Neural crest cell (in vitro differentiated cells): ENCODE measurements around the gene BACE2. TPM values are rescaled to one million over a fixed set of nuclear protein-coding genes. Genes with fewer than 3 reads are reported as not detected.
A peak's percentile ranks its signal among the peaks of the same experiment; 100 is the strongest.

Source experiments
- DNase-seq: peaks from one replicate; pipeline ENCODE4 v3.0.0; 2021; ENCODE audit warnings: low read depth, mixed read lengths, low spot score
- H3K27ac Mint-ChIP-seq: one replicate; pipeline ENCODE4 v1.8.0; 2021; ENCODE audit warnings: mild to moderate bottlenecking, mixed read lengths; ENCODE audit not compliant: unreplicated experiment
- H3K27me3 Mint-ChIP-seq: 2 replicates; pipeline ENCODE4 v1.8.0; 2021; ENCODE audit warnings: low read depth, mild to moderate bottlenecking, mixed read lengths
- H3K36me3 Mint-ChIP-seq: 2 replicates; pipeline ENCODE4 v1.8.0; 2021; ENCODE audit warnings: low read depth, mild to moderate bottlenecking, mixed read lengths
- H3K4me1 Mint-ChIP-seq: 2 replicates; pipeline ENCODE4 v1.8.0; 2021; ENCODE audit warnings: mixed read lengths
- H3K4me3 Mint-ChIP-seq: one replicate; pipeline ENCODE4 v1.8.0; 2021; ENCODE audit warnings: mild to moderate bottlenecking, mixed read lengths
- H3K9me3 Mint-ChIP-seq: 2 replicates; pipeline ENCODE4 v1.8.0; 2021; ENCODE audit warnings: mixed read lengths
- total RNA-seq: library from RNA; stranded (reverse); gene quantifications from 2 replicates; pipeline ENCODE4 v1.2.1, GENCODE V29; 2021
- TF ChIP-seq, protein P1 (sequence below): fragments of 200-600 bp; sonication (generic); conservative IDR thresholded peaks from 2 replicates; pipeline ENCODE4 v1.5.0; 2021; ENCODE audit warnings: antibody characterized with exemption, mild to moderate bottlenecking

The BACE2 gene
- total RNA-seq, 1 donor from 2014 or later = 16.9 TPM

- no peak for DNase-seq
- H3K36me3 Mint-ChIP-seq = peaks cover 18% of the 10 kb centered on the region
- H3K4me1 Mint-ChIP-seq = peaks cover 12% of the 10 kb centered on the region
- H3K4me3 Mint-ChIP-seq = no peak overlapping the region
- no peaks in the 10 kb centered on the region for H3K9me3 Mint-ChIP-seq
- TF ChIP-seq, protein P1, sequence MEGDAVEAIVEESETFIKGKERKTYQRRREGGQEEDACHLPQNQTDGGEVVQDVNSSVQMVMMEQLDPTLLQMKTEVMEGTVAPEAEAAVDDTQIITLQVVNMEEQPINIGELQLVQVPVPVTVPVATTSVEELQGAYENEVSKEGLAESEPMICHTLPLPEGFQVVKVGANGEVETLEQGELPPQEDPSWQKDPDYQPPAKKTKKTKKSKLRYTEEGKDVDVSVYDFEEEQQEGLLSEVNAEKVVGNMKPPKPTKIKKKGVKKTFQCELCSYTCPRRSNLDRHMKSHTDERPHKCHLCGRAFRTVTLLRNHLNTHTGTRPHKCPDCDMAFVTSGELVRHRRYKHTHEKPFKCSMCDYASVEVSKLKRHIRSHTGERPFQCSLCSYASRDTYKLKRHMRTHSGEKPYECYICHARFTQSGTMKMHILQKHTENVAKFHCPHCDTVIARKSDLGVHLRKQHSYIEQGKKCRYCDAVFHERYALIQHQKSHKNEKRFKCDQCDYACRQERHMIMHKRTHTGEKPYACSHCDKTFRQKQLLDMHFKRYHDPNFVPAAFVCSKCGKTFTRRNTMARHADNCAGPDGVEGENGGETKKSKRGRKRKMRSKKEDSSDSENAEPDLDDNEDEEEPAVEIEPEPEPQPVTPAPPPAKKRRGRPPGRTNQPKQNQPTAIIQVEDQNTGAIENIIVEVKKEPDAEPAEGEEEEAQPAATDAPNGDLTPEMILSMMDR = no peak
- H3K27me3 Mint-ChIP-seq = no peaks in the 10 kb centered on the region
- no peak overlapping the region for H3K27ac Mint-ChIP-seq
These were observed 79.9 kb downstream of the BACE2 start for GRCh38 chr21:41247561-41248545.

DNA sequence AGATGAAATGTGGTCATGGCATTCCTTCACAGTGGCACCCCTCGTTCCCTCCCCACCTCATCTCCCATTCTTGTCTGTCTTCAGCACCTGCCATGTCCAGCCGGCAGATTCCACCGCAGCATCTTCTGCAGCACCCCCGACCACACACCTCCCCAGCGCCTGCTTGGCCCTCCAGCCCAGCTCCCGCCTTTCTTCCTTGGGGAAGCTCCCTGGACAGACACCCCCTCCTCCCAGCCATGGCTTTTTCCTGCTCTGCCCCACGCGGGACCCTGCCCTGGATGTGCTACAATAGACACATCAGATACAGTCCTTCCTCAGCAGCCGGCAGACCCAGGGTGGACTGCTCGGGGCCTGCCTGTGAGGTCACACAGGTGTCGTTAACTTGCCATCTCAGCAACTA lies 81.5 kb downstream of the BACE2 start:
- H3K4me1 Mint-ChIP-seq = peaks cover 17% of the 10 kb centered on the region
- DNase-seq = no peak
- no peak overlapping the region for H3K4me3 Mint-ChIP-seq
- H3K36me3 Mint-ChIP-seq = peaks cover 22% of the 10 kb centered on the region
- H3K9me3 Mint-ChIP-seq = peaks cover 4% of the 10 kb centered on the region
- no peak overlapping the region for H3K27ac Mint-ChIP-seq
- TF ChIP-seq, protein P1 = no peak
- no peaks in the 10 kb centered on the region for H3K27me3 Mint-ChIP-seq

DNA sequence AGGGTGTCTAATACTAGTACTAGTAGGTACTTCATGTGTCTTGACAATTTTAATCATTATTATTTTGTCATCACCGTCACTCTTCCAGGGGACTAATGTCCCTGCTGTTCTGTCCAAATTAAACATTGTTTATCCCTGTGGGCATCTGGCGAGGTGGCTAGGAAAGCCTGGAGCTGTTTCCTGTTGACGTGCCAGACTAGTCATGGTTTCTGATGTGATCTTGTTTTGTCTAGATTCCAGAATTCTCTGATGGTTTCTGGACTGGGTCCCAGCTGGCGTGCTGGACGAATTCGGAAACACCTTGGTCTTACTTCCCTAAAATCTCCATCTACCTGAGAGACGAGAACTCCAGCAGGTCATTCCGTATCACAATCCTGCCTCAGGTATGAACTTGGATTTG lies 82.6 kb downstream of the BACE2 start:
- DNase-seq = no peak
- TF ChIP-seq, protein P1 = no peak
- H3K4me3 Mint-ChIP-seq = no peak overlapping the region
- peaks cover 17% of the 10 kb centered on the region for H3K4me1 Mint-ChIP-seq
- H3K27me3 Mint-ChIP-seq = no peaks in the 10 kb centered on the region
- peaks cover 31% of the 10 kb centered on the region for H3K36me3 Mint-ChIP-seq
- no peak overlapping the region for H3K27ac Mint-ChIP-seq
- H3K9me3 Mint-ChIP-seq = peaks cover 4% of the 10 kb centered on the region

DNA sequence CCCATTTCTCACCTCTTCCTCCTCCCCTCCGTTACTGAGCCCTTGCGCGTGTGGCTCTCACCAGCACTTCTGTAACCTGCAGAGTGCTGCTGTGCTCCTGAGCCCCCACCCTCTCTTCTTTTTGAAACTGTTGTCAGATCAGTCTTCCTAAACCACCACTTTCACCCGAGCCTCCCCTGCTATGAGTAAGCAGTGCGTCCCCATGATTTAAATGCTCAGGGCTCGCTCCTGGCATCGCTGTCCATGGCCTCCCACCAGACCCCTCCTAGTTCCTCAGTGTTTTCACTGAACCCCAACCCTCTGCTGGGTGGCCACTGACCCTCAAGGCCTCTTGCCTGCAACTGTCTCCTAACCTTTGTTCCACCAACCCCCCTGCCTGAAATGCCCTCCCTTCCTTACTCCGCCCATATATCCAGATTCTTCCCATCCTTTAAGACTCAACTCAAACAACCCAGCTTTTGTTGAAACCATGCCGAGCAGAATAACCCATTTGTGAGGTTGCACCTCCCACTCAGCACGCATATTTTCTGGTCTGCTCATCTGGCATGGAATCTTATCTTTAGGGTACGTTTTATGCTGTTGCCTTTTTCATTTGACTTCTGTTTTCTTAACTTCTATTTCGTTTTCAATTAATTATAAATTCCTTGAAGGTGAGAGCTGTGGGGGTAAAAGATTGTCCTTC lies 84.1 kb downstream of the BACE2 start:
- no peak for DNase-seq
- Mint-ChIP-seq H3K9me3 (peaks cover 4% of the 10 kb centered on the region), H3K4me1 (peaks cover 17% of the 10 kb centered on the region), H3K27ac (peak overlapping the region; percentile 40), H3K36me3 (peaks cover 36% of the 10 kb centered on the region), H3K27me3 (no peaks in the 10 kb centered on the region), H3K4me3 (peak overlapping the region; percentile 3)
- TF ChIP-seq, protein P1 = no peak

- Mint-ChIP-seq H3K4me3 (no peak overlapping the region), H3K27ac (no peak overlapping the region), H3K4me1 (peaks cover 17% of the 10 kb centered on the region), H3K27me3 (no peaks in the 10 kb centered on the region), H3K36me3 (peaks cover 40% of the 10 kb centered on the region), H3K9me3 (peaks cover 4% of the 10 kb centered on the region)
- DNase-seq = no peak
- TF ChIP-seq, protein P1 = no peak
These were observed 86.2 kb downstream of the BACE2 start for GRCh38 chr21:41254090-41254700.
